CMK (cell line): ENCODE data around the gene ODAD4.

Source experiments
- DNase-seq: peaks from one replicate; pipeline ENCODE4 v3.0.0-alpha.2; 2010; ENCODE audit warnings: low read depth

ODAD4 gene

GRCh38 chr17:41930009-41930832, at the start of gene ODAD4:
Gene ODAD4, plus strand, starts transcription at chr17:41930617. Its CDS starts 107 bp downstream, at chr17:41930724.
- DNase-seq: peak; percentile 87

- DNase-seq: no peak
These were observed 47.7 kb upstream of the ODAD4 start for GRCh38 chr17:41882756-41883155.

GRCh38 chr17:41885733-41886132, 44.7 kb upstream of the ODAD4 start:
- DNase-seq: no peak

- DNase-seq: no peak
These were observed 42.0 kb upstream of the ODAD4 start for GRCh38 chr17:41888332-41888965.

- no peak for DNase-seq
These were observed 39.0 kb upstream of the ODAD4 start for GRCh38 chr17:41891135-41892020.

- DNase-seq: no peak
These were observed 38.4 kb upstream of the ODAD4 start for GRCh38 chr17:41892021-41892376.

- DNase-seq: no peak
These were observed 37.0 kb upstream of the ODAD4 start for GRCh38 chr17:41893384-41893783.

- DNase-seq: no peak
These were observed 35.6 kb upstream of the ODAD4 start for GRCh38 chr17:41894791-41895331.

GRCh38 chr17:41895617-41896016, 34.8 kb upstream of the ODAD4 start:
- DNase-seq: no peak

- DNase-seq: no peak
These were observed 33.7 kb upstream of the ODAD4 start for GRCh38 chr17:41896726-41897125.

- DNase-seq: no peak
These were observed 28.8 kb upstream of the ODAD4 start for GRCh38 chr17:41901646-41902045.

- DNase-seq: no peak
These were observed 26.1 kb upstream of the ODAD4 start for GRCh38 chr17:41904242-41904841.

GRCh38 chr17:41905172-41905571, 25.2 kb upstream of the ODAD4 start:
- DNase-seq: no peak

GRCh38 chr17:41906465-41907184, 23.8 kb upstream of the ODAD4 start:
- DNase-seq: no peak

- no peak for DNase-seq
These were observed 23.2 kb upstream of the ODAD4 start for GRCh38 chr17:41907185-41907556.

- DNase-seq: no peak
These were observed 22.5 kb upstream of the ODAD4 start for GRCh38 chr17:41907633-41908539.

GRCh38 chr17:41909088-41909487, 21.3 kb upstream of the ODAD4 start:
- DNase-seq: no peak

GRCh38 chr17:41910701-41911391, 19.6 kb upstream of the ODAD4 start:
- DNase-seq: no peak

- DNase-seq: no peak
These were observed 17.5 kb upstream of the ODAD4 start for GRCh38 chr17:41912925-41913324.

GRCh38 chr17:41913798-41914197, 16.6 kb upstream of the ODAD4 start:
- DNase-seq: no peak
